ENCODE results near the gene PFKP. TPM values are rescaled to one million over a fixed set of nuclear protein-coding genes. Genes with fewer than 3 reads are reported as not detected.

The PFKP gene
- total RNA-seq, 1 donor from 2014 or later: 292 TPM

- Histone ChIP-seq H3K27me3 (ENCODE audit: control insufficient read depth, insufficient read depth, low read length) (no peaks in the 10 kb centered on the region), H3K4me3 (ENCODE audit: low read depth, low read length) (no peak overlapping the region), H3K36me3 (ENCODE audit: control insufficient read depth, insufficient read depth, low read length) (peaks cover 3% of the 10 kb centered on the region)
- TF ChIP-seq CTCF (IDR thresholded peaks at IDR 0.05; ENCODE audit: insufficient read depth, low read length, poor library complexity, severe bottlenecking): no peak
- DNase-seq (ENCODE audit: low read depth): no peak
Measured at GRCh38 chr10:3074985-3075600, 7.7 kb downstream of the PFKP start.

- Histone ChIP-seq H3K27me3 (ENCODE audit: control insufficient read depth, insufficient read depth, low read length) (no peaks in the 10 kb centered on the region), H3K4me3 (ENCODE audit: low read depth, low read length) (no peak overlapping the region), H3K36me3 (ENCODE audit: control insufficient read depth, insufficient read depth, low read length) (peaks cover 3% of the 10 kb centered on the region)
- no peak for TF ChIP-seq CTCF (IDR thresholded peaks at IDR 0.05; ENCODE audit: insufficient read depth, low read length, poor library complexity, severe bottlenecking)
- DNase-seq (ENCODE audit: low read depth): no peak
Measured at GRCh38 chr10:3076138-3076537, 8.8 kb downstream of the PFKP start.

- no peak overlapping the region for H3K4me3 ChIP-seq (ENCODE audit: low read depth, low read length)
- no peak for DNase-seq (ENCODE audit: low read depth)
- no peak for TF ChIP-seq CTCF (IDR thresholded peaks at IDR 0.05; ENCODE audit: insufficient read depth, low read length, poor library complexity, severe bottlenecking)
- H3K36me3 ChIP-seq (ENCODE audit: control insufficient read depth, insufficient read depth, low read length): no peaks in the 10 kb centered on the region
- H3K27me3 ChIP-seq (ENCODE audit: control insufficient read depth, insufficient read depth, low read length): no peaks in the 10 kb centered on the region
Measured at GRCh38 chr10:3077509-3077908, 10.2 kb downstream of the PFKP start.

- Histone ChIP-seq H3K4me3 (ENCODE audit: low read depth, low read length) (no peak overlapping the region), H3K36me3 (ENCODE audit: control insufficient read depth, insufficient read depth, low read length) (no peaks in the 10 kb centered on the region), H3K27me3 (ENCODE audit: control insufficient read depth, insufficient read depth, low read length) (no peaks in the 10 kb centered on the region)
- TF ChIP-seq CTCF (IDR thresholded peaks at IDR 0.05; ENCODE audit: insufficient read depth, low read length, poor library complexity, severe bottlenecking): no peak
- DNase-seq (ENCODE audit: low read depth): no peak
Measured at GRCh38 chr10:3077940-3078630, 10.7 kb downstream of the PFKP start.

GRCh38 chr10:3081383-3081981, 14.1 kb downstream of the PFKP start:
- H3K4me3 ChIP-seq (ENCODE audit: low read depth, low read length): no peak overlapping the region
- no peak for DNase-seq (ENCODE audit: low read depth)
- H3K36me3 ChIP-seq (ENCODE audit: control insufficient read depth, insufficient read depth, low read length): no peaks in the 10 kb centered on the region
- no peaks in the 10 kb centered on the region for H3K27me3 ChIP-seq (ENCODE audit: control insufficient read depth, insufficient read depth, low read length)
- TF ChIP-seq CTCF (IDR thresholded peaks at IDR 0.05; ENCODE audit: insufficient read depth, low read length, poor library complexity, severe bottlenecking): no peak

Data from kidney epithelial cell (primary cell).